Suprapubic skin (tissue), 4 donors: ENCODE results near the gene SLC2A5. TPM values are rescaled to one million over a fixed set of nuclear protein-coding genes. Genes with fewer than 3 reads are reported as not detected.

Experiments
- DNase-seq, 2 donors: peaks; one replicate each; pipeline ENCODE4 v3.0.0-alpha.2; 2019; ENCODE audit warnings: low spot score in 2 of 2
- H3K27ac ChIP-seq: fragments of 200-600 bp; sonication (generic); one replicate; pipeline ENCODE4 v1.5.1; 2019
- H3K27me3 ChIP-seq: fragments of 200-600 bp; sonication (generic); one replicate; pipeline ENCODE4 v1.5.1; 2019
- H3K36me3 ChIP-seq: fragments of 200-600 bp; sonication (generic); one replicate; pipeline ENCODE4 v1.5.1; 2019
- H3K4me1 ChIP-seq: fragments of 200-600 bp; sonication (generic); one replicate; pipeline ENCODE4 v1.5.1; 2019
- H3K4me3 ChIP-seq: fragments of 200-600 bp; sonication (generic); one replicate; pipeline ENCODE4 v1.5.1; 2019; ENCODE audit warnings: mild to moderate bottlenecking
- H3K9me3 ChIP-seq: fragments of 200-600 bp; sonication (generic); one replicate; pipeline ENCODE4 v1.5.1; 2019
- EP300 ChIP-seq: sonication (generic); formaldehyde crosslinking; IDR thresholded peaks from one replicate; pipeline ENCODE4 v1.6.1; 2017; ENCODE audit warnings: antibody characterized with exemption
- POLR2A ChIP-seq, 2 donors: fragments of 450-650 bp; IDR thresholded peaks; one replicate each; pipeline ENCODE4 v1.6.1; 2017; ENCODE audit warnings: antibody characterized with exemption in 2 of 2, mild to moderate bottlenecking in 2 of 2, moderate library complexity in 2 of 2
- POLR2AphosphoS5 ChIP-seq, 3 donors: sonication (generic); formaldehyde crosslinking; IDR thresholded peaks; one replicate each; pipeline ENCODE4 v1.6.1; 2017; ENCODE audit warnings: antibody characterized with exemption in 3 of 3
- WGBS: methylation state at CpG from one replicate; pipeline ENCODE4 v1.1.5; 2018; 5-methylcytosine and 5-hydroxymethylcytosine counted together
- total RNA-seq, 4 donors: library from RNA; depleted of rRNA; stranded (reverse); fragments of >200 nt; gene quantifications; one replicate each; pipeline ENCODE4 v1.1.0, GENCODE V29; 2016
- TF ChIP-seq, protein P1 (sequence below), 2 donors: fragments of 200-600 bp in 1 of 2; fragments of 450-650 bp in 1 of 2; sonication (generic) in 1 of 2; IDR thresholded peaks; one replicate each; pipeline ENCODE4 v1.5.1; 2016 to 2019; ENCODE audit warnings: antibody characterized with exemption in 2 of 2, mild to moderate bottlenecking in 1 of 2, moderate library complexity in 1 of 2

The SLC2A5 gene
- total RNA-seq, 4 donors from 2014 or later = 3.3 to 6.5 (median 3.8) TPM

GRCh38 chr1:8988618-8988967, 80.8 kb downstream of the SLC2A5 start:
- WGBS = 88% methylated on average over 13 of the region's 13 CpGs
- no peak overlapping the region for H3K4me3 ChIP-seq
- H3K36me3 ChIP-seq = no peaks in the 10 kb centered on the region
- H3K27me3 ChIP-seq = no peaks in the 10 kb centered on the region
- TF ChIP-seq, protein P1, sequence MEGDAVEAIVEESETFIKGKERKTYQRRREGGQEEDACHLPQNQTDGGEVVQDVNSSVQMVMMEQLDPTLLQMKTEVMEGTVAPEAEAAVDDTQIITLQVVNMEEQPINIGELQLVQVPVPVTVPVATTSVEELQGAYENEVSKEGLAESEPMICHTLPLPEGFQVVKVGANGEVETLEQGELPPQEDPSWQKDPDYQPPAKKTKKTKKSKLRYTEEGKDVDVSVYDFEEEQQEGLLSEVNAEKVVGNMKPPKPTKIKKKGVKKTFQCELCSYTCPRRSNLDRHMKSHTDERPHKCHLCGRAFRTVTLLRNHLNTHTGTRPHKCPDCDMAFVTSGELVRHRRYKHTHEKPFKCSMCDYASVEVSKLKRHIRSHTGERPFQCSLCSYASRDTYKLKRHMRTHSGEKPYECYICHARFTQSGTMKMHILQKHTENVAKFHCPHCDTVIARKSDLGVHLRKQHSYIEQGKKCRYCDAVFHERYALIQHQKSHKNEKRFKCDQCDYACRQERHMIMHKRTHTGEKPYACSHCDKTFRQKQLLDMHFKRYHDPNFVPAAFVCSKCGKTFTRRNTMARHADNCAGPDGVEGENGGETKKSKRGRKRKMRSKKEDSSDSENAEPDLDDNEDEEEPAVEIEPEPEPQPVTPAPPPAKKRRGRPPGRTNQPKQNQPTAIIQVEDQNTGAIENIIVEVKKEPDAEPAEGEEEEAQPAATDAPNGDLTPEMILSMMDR (IDR thresholded peaks at IDR 0.05) = no peak
- TF ChIP-seq EP300 = no peak
- no peak for TF ChIP-seq POLR2A (IDR thresholded peaks at IDR 0.05)
- no peak for TF ChIP-seq POLR2AphosphoS5 (IDR thresholded peaks at IDR 0.05)
- no peaks in the 10 kb centered on the region for H3K9me3 ChIP-seq
- peaks cover 16% of the 10 kb centered on the region for H3K4me1 ChIP-seq
- DNase-seq = no peak
- no peak overlapping the region for H3K27ac ChIP-seq

- Histone ChIP-seq H3K27ac (no peak overlapping the region), H3K4me3 (no peak overlapping the region), H3K4me1 (peaks cover 16% of the 10 kb centered on the region), H3K27me3 (no peaks in the 10 kb centered on the region), H3K36me3 (no peaks in the 10 kb centered on the region), H3K9me3 (no peaks in the 10 kb centered on the region)
- DNase-seq = no peak
- 32% methylated on average over 8 of the region's 9 CpGs for WGBS
- TF ChIP-seq POLR2A (IDR thresholded peaks at IDR 0.05) = no peak
- TF ChIP-seq, protein P1 (IDR thresholded peaks at IDR 0.05) = peak; percentile 88 to 92
Observed at GRCh38 chr1:8987881-8988617, 81.4 kb downstream of the SLC2A5 start.

DNA sequence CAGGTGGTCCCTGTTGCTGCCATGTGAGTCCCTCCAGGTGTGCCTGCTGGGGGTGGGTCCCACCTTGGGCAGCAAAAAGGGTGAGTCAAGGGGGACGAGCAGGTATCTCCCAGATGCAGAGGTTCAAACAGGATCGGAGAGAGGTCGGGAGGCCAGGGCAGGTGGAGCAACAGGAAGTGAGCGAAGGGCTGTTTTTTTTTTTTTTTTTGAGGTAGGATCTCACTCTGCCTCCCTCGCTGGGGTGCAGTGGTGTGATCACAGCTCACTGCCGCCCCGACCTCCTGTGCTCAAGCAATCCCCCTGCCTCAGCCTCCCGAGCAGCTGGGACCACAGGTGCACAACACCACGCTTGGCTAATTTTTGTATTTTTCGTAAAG, 82.6 kb downstream of the SLC2A5 start:
- DNase-seq = no peak
- H3K27ac ChIP-seq = peak overlapping the region; percentile 54
- TF ChIP-seq POLR2A (IDR thresholded peaks at IDR 0.05) = no peak
- WGBS = 96% methylated on average over 10 of the region's 10 CpGs
- no peak overlapping the region for H3K4me3 ChIP-seq
- H3K27me3 ChIP-seq = no peaks in the 10 kb centered on the region
- no peaks in the 10 kb centered on the region for H3K9me3 ChIP-seq
- peaks cover 16% of the 10 kb centered on the region for H3K4me1 ChIP-seq
- H3K36me3 ChIP-seq = no peaks in the 10 kb centered on the region

- WGBS = 56% methylated on average over 13 of the region's 14 CpGs
- H3K4me3 ChIP-seq = no peak overlapping the region
- no peaks in the 10 kb centered on the region for H3K27me3 ChIP-seq
- H3K27ac ChIP-seq = peak overlapping the region; percentile 54
- no peaks in the 10 kb centered on the region for H3K9me3 ChIP-seq
- TF ChIP-seq, protein P1 (IDR thresholded peaks at IDR 0.05) = no peak
- TF ChIP-seq POLR2AphosphoS5 (IDR thresholded peaks at IDR 0.05) (peak in 2 of 3 donors; percentile 5 to 44), POLR2A (IDR thresholded peaks at IDR 0.05) (no peak), EP300 (no peak)
- no peaks in the 10 kb centered on the region for H3K36me3 ChIP-seq
- peak in 1 of 2 donors; percentile 83 for DNase-seq
- H3K4me1 ChIP-seq = peaks cover 16% of the 10 kb centered on the region
Observed at GRCh38 chr1:8985915-8986813, 83.3 kb downstream of the SLC2A5 start.

Other genes starting within 250 kb of the SLC2A5 start
- 100 to 1,000 TPM; 406 to 694 (median 578) TPM for gene ENO1, start 190.9 kb downstream of the SLC2A5 start, total RNA-seq
- 10 to 100 TPM in 3 of 4 donors, 1 to 10 TPM in 1; 9.5 to 57.9 (median 38.7) TPM for gene CA6, start 123.8 kb downstream of the SLC2A5 start, total RNA-seq
- gene SLC2A7, start 43.2 kb downstream of the SLC2A5 start, total RNA-seq = not detected
- gene GPR157, start 59.5 kb upstream of the SLC2A5 start, total RNA-seq = 10 to 100 TPM; 38.9 to 62.8 (median 44.2) TPM
- gene H6PD, start 165.1 kb upstream of the SLC2A5 start, total RNA-seq = 100 to 1,000 TPM in 2 of 4 donors, 10 to 100 TPM in 2; 83.6 to 130 (median 106) TPM
- 10 to 100 TPM; 28.3 to 49.2 (median 42.1) TPM for gene SPSB1, start 223.3 kb upstream of the SLC2A5 start, total RNA-seq